Muscle layer of duodenum (tissue), 2 donors: Measurements from ENCODE around the gene DNAJB2.

Source experiments
- H3K27ac ChIP-seq: one replicate; pipeline ENCODE4 v1.7.0; 2013; ENCODE audit warnings: mild to moderate bottlenecking, low read length
- H3K27me3 ChIP-seq: one replicate; pipeline ENCODE4 v1.7.0; 2013; ENCODE audit warnings: low read depth, mild to moderate bottlenecking, control low read depth, low read length
- H3K36me3 ChIP-seq, 2 donors: one replicate each; pipeline ENCODE4 v1.7.0; 2013; ENCODE audit warnings: low read length in 2 of 2, control low read depth in 1 of 2, mild to moderate bottlenecking in 1 of 2; ENCODE audit not compliant: insufficient read depth in 2 of 2, control insufficient read depth in 1 of 2
- H3K4me1 ChIP-seq, 2 donors: one replicate each; pipeline ENCODE4 v1.7.0; 2013; ENCODE audit warnings: low read length in 2 of 2, mild to moderate bottlenecking in 2 of 2, control low read depth in 1 of 2, moderate library complexity in 1 of 2; ENCODE audit not compliant: insufficient read depth in 2 of 2, control insufficient read depth in 1 of 2
- H3K4me3 ChIP-seq, 2 donors: one replicate each; pipeline ENCODE4 v1.7.0; 2013; ENCODE audit warnings: low read length in 2 of 2, low read depth in 1 of 2, mild to moderate bottlenecking in 1 of 2
- H3K9me3 ChIP-seq, 2 donors: one replicate each; pipeline ENCODE4 v1.7.0; 2013; ENCODE audit warnings: low read length in 2 of 2, control low read depth in 1 of 2, mild to moderate bottlenecking in 1 of 2; ENCODE audit not compliant: control insufficient read depth in 1 of 2
- donor health status: healthy.

Gene DNAJB2

DNA sequence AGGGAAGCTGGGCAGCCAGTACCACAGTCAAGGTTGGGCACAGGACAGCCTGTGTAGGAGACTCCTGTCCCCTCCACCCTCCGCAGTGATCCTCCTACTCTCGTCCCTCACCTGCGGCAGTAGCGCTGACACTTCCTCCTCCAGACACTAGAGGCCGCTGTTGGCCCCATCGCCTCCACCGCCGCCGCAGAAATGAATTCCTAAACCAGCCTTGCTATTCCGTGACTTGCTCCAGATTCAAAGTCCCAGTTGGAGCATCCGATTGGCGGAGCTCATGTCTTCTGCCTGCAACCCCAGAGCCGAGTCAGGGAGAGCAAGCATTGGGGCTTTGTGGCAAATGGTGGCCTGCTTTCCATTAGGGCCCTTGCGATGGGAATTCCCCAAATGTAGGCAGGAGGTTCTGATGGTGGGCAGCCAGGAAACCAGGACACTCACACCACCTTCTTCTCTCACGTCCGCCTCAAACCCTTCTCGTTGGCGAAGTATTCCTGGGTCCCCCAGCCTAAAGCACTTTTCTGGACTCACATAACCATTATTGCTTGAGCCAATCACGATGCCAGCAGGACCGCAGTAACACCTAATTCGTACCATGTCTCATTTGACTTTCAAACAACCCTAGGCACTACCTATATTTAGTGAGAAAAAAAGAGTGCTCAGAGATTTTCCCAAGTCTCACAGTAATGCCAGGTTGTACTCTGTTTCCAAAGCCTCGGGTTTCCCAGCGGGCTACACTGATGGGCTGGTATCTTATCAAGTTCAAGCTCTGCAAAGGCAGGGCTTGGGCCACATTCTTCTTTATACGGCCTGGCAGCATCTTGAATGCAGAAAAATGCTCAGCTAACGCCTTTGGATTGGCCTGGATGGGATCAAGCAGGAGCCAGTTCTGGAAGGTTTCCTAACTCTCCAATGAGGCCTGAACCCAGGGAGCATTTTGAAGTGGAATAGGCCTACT, 1.2 kb upstream of the DNAJB2 start:
- Histone ChIP-seq H3K27ac (peak overlapping the region; percentile 85), H3K27me3 (no peaks in the 10 kb centered on the region), H3K36me3 (peaks cover 24 to 27% of the 10 kb centered on the region in 2 donors), H3K4me1 (peaks cover 20 to 45% of the 10 kb centered on the region in 2 donors), H3K9me3 (no peaks in the 10 kb centered on the region), H3K4me3 (peak overlapping the region; percentile 54 to 79)

GRCh38 chr2:219278655-219279150, 463 bp upstream of the DNAJB2 start:
- Histone ChIP-seq H3K27ac (peak overlapping the region; percentile 85), H3K27me3 (no peaks in the 10 kb centered on the region), H3K36me3 (peaks cover 27 to 34% of the 10 kb centered on the region in 2 donors), H3K4me1 (peaks cover 20 to 45% of the 10 kb centered on the region in 2 donors), H3K4me3 (peak overlapping the region; percentile 54 to 79), H3K9me3 (no peaks in the 10 kb centered on the region)

GRCh38 chr2:219279916-219280516, 850 bp downstream of the DNAJB2 start:
- H3K4me1 ChIP-seq = peaks cover 20 to 41% of the 10 kb centered on the region in 2 donors
- H3K4me3 ChIP-seq = peak overlapping the region; percentile 79 to 87
- H3K36me3 ChIP-seq = peaks cover 40 to 42% of the 10 kb centered on the region in 2 donors
- H3K27ac ChIP-seq = peak overlapping the region; percentile 83
- no peaks in the 10 kb centered on the region for H3K9me3 ChIP-seq
- H3K27me3 ChIP-seq = no peaks in the 10 kb centered on the region

DNA sequence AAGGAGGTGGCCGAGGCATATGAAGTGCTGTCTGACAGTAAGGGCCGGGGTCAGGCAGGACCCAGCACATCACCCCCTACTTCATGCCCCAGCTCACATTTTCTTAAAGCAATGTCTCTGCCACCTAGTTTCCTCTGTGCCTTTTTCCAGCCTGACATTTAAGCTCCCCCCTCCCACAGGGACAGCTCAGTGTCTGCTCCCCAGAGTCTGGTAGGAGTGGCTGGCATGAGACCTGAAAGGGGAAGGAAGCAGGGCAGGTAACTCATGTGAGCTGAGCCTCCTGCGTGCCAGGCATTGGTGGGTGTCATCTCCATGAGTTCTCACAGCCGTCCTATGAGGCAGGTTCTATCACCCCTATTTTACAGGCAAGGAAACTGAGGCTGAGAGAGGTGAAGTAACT, 1.5 kb downstream of the DNAJB2 start:
- peaks cover 44 to 48% of the 10 kb centered on the region in 2 donors for H3K36me3 ChIP-seq
- H3K4me3 ChIP-seq = peak overlapping the region in 1 of 2 donors; percentile 79
- H3K27ac ChIP-seq = no peak overlapping the region

DNA sequence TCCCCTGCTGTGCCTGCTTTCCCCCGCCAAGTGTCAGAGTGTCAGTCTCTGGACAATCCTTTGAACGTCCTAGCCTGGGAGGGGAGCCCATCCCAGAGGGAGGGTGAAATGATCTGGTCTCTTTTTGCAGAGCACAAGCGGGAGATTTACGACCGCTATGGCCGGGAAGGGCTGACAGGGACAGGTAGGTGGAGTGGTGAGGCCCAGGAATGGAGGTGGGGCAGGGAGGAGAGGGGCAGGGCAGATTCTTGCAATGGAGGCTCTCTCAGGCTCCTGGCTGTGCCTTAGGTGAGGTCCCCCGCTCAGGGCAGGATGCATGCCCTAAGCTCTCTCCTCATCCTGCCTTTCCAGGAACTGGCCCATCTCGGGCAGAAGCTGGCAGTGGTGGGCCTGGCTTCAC, 2.4 kb downstream of the DNAJB2 start:
- Histone ChIP-seq H3K4me3 (no peak overlapping the region), H3K27ac (no peak overlapping the region), H3K4me1 (peaks cover 20 to 47% of the 10 kb centered on the region in 2 donors), H3K27me3 (no peaks in the 10 kb centered on the region), H3K36me3 (peaks cover 44 to 49% of the 10 kb centered on the region in 2 donors), H3K9me3 (no peaks in the 10 kb centered on the region)

More for the DNA sequence above, 1.5 kb downstream of the DNAJB2 start:
- no peaks in the 10 kb centered on the region for H3K27me3 ChIP-seq
- no peaks in the 10 kb centered on the region for H3K9me3 ChIP-seq
- peaks cover 20 to 47% of the 10 kb centered on the region in 2 donors for H3K4me1 ChIP-seq

- H3K27ac ChIP-seq = peak overlapping the region; percentile 1
- H3K4me3 ChIP-seq = no peak overlapping the region
- peaks cover 20 to 47% of the 10 kb centered on the region in 2 donors for H3K4me1 ChIP-seq
- no peaks in the 10 kb centered on the region for H3K9me3 ChIP-seq
- no peaks in the 10 kb centered on the region for H3K27me3 ChIP-seq
- peaks cover 44 to 49% of the 10 kb centered on the region in 2 donors for H3K36me3 ChIP-seq
Measured at GRCh38 chr2:219282375-219282774, 3.2 kb downstream of the DNAJB2 start.

- no peaks in the 10 kb centered on the region for H3K27me3 ChIP-seq
- H3K4me3 ChIP-seq = no peak overlapping the region
- H3K27ac ChIP-seq = peak overlapping the region; percentile 1
- H3K4me1 ChIP-seq = peaks cover 17 to 40% of the 10 kb centered on the region in 2 donors
- H3K9me3 ChIP-seq = no peaks in the 10 kb centered on the region
- peaks cover 44 to 49% of the 10 kb centered on the region in 2 donors for H3K36me3 ChIP-seq
Measured at GRCh38 chr2:219282943-219283581, 3.9 kb downstream of the DNAJB2 start.

DNA sequence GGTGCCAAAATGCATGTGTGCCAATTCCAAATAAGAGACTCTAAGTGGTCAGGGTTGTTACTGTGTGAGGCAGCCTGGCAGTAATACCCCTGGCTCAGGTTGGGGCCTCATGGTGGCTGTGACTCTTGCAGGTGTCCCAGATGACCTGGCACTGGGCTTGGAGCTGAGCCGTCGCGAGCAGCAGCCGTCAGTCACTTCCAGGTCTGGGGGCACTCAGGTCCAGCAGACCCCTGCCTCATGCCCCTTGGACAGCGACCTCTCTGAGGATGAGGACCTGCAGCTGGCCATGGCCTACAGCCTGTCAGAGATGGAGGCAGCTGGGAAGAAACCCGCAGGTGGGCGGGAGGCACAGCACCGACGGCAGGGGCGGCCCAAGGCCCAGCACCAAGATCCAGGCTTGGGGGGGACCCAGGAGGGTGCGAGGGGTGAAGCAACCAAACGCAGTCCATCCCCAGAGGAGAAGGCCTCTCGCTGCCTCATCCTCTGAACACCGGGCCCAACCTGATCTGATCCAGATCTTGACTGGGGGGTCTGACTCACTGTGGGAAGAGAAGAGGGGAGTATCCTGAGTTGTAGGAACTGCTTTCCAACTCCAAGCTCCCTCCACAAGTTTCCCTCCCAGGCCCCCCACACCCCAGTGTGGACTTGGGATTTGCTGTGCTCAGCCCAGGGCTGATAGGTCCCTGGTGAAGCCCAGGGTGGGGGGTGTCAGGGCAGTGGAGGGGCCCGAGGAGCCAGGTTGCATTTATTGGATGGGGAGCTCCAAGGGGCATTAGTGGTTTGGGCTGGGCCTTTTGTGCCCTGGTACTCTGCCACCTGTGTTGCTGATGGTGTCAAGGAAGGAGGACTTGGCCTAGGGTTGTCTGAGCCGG, 5.6 kb downstream of the DNAJB2 start:
- H3K36me3 ChIP-seq = peaks cover 44 to 49% of the 10 kb centered on the region in 2 donors
- H3K4me1 ChIP-seq = peaks cover 10 to 38% of the 10 kb centered on the region in 2 donors
- H3K9me3 ChIP-seq = no peaks in the 10 kb centered on the region
- H3K4me3 ChIP-seq = no peak overlapping the region
- no peaks in the 10 kb centered on the region for H3K27me3 ChIP-seq
- no peak overlapping the region for H3K27ac ChIP-seq

GRCh38 chr2:219285373-219285735, 6.2 kb downstream of the DNAJB2 start:
- Histone ChIP-seq H3K4me3 (no peak overlapping the region), H3K27ac (no peak overlapping the region), H3K36me3 (peaks cover 44 to 49% of the 10 kb centered on the region in 2 donors), H3K27me3 (no peaks in the 10 kb centered on the region), H3K4me1 (peaks cover 4 to 35% of the 10 kb centered on the region in 2 donors), H3K9me3 (no peaks in the 10 kb centered on the region)

- H3K27ac ChIP-seq = no peak overlapping the region
- no peaks in the 10 kb centered on the region for H3K27me3 ChIP-seq
- H3K9me3 ChIP-seq = no peaks in the 10 kb centered on the region
- H3K4me1 ChIP-seq = peaks cover 3 to 29% of the 10 kb centered on the region in 2 donors
- H3K4me3 ChIP-seq = no peak overlapping the region
- peaks cover 40 to 47% of the 10 kb centered on the region in 2 donors for H3K36me3 ChIP-seq
Measured at GRCh38 chr2:219285894-219286425, 6.8 kb downstream of the DNAJB2 start.
